ENCODE results near the gene SPATA6. TPM values are rescaled to one million over a fixed set of nuclear protein-coding genes. Genes with fewer than 3 reads are reported as not detected.

SPATA6 gene
- total and polyA plus RNA-seq, 2 donors (not counting 3 experiments of a cell fraction or from before 2014, with no cell fraction given) = 0.79 to 4.9 TPM

DNA sequence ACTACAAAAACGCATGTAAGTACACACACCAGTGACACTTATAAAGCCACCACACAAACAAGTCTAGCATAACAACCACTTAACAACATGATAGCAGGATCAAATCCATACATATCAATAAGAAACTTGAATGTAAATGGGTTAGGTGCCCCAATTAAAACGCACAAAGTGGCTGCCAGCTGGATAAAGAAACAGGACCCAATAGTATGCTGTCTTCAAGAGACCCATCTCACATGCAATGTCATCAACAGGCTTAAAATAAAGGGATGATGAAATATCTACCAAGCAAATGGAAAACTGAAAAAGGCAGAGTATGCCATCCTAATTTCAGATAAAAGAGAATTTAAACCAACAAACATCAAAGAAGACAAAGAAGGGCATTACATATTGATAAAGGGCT lies 139.9 kb downstream of the SPATA6 start:
- Histone ChIP-seq H3K9me1 (replicated peaks; ENCODE audit: control insufficient read depth, extremely low read depth, insufficient read depth, low read length) (no peaks in the 10 kb centered on the region), H3K36me3 (ENCODE audit: control insufficient read depth in 2 of 2, extremely low read depth in 1 of 2, insufficient read depth in 2 of 2, low read length in 2 of 2) (no peaks in the 10 kb centered on the region), H4K20me1 (replicated peaks; ENCODE audit: control insufficient read depth, extremely low read depth, insufficient read depth, low read length) (no peaks in the 10 kb centered on the region), H3K9ac (replicated peaks; ENCODE audit: extremely low read depth, insufficient read depth, low read length) (no peak overlapping the region), H3K4me1 (ENCODE audit: control insufficient read depth, extremely low read depth, insufficient read depth, low read length) (no peaks in the 10 kb centered on the region), H3K79me2 (ENCODE audit: control insufficient read depth, insufficient read depth, low read length) (no peaks in the 10 kb centered on the region), H3K27ac (ENCODE audit: insufficient read depth, low read depth, low read length) (no peak overlapping the region), H3K4me3 (replicated peaks in 1 of 3; ENCODE audit: insufficient read depth in 1 of 3, low read depth in 1 of 3, low read length in 3 of 3) (no peak overlapping the region), H3K9me3 (replicated peaks; ENCODE audit: control insufficient read depth, insufficient read depth, low read length) (no peaks in the 10 kb centered on the region), H3K27me3 (ENCODE audit: control insufficient read depth in 2 of 2, insufficient read depth in 2 of 2, low read length in 2 of 2) (no peaks in the 10 kb centered on the region), H2AFZ (ENCODE audit: low read depth, low read length) (no peak overlapping the region), H3K4me2 (ENCODE audit: insufficient read depth, low read length) (no peak overlapping the region)
- no peak for FAIRE-seq
- dilution Hi-C loops (cut with MboI; ENCODE audit: extremely low pct_ligation_motif_present, low sequenced_read_pairs) (no loop called here), intact Hi-C loops (cut with micrococcal nuclease) (no loop called here)
- POLR2A ChIA-PET = no interaction called here
- no peak for TF ChIP-seq CTCF (IDR thresholded peaks at IDR 0.05; ENCODE audit: extremely low read depth in 1 of 2, insufficient read depth in 1 of 2, low read depth in 1 of 2, low read length in 2 of 2)
- TF ChIP-seq GATA2 (IDR thresholded peaks at IDR 0.05; ENCODE audit: insufficient read depth, insufficient read length, low read depth, low read length) = no peak
- no peak for TF ChIP-seq JUN (IDR thresholded peaks at IDR 0.05; ENCODE audit: borderline replicate concordance, insufficient read depth, insufficient read length, low read depth)
- no peak for TF ChIP-seq MAX (IDR thresholded peaks at IDR 0.05; ENCODE audit: insufficient read depth, insufficient read length)
- TF ChIP-seq MYC (IDR thresholded peaks at IDR 0.05; ENCODE audit: low read depth, low read length) = no peak
- TF ChIP-seq POLR2A (IDR thresholded peaks at IDR 0.05; ENCODE audit: low read depth, low read length) = no peak
- CTCF ChIA-PET = no interaction called here
- BruUV-seq (replicated peaks) = no TSS peak
- no peak for DNase-seq (ENCODE audit: low read depth, low spot score)

DNA sequence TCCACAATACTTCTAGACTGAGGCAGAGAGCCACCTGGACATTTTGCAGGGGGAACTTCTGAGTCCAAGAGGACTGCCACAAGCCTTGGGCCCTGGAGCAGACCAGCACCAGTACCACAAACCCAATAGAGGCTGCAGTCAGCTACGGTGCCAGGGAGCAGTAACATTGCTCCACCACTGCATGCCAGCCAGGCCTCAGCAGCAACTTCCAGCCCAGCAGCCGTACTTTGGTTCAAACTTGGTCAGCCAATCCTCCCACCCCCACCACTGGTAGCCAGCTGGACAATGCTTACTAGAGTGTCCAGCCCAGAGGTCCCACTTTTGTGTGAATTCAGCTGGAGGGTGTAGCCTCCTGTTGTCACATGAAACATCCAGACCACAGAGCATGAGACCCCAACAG lies 142.1 kb downstream of the SPATA6 start:
- no peak for DNase-seq (ENCODE audit: low read depth, low spot score)
- H3K9me3 ChIP-seq (replicated peaks; ENCODE audit: control insufficient read depth, insufficient read depth, low read length) = no peaks in the 10 kb centered on the region
- BruUV-seq (replicated peaks) = no TSS peak
- POLR2A ChIA-PET = no interaction called here
- H3K27ac ChIP-seq (ENCODE audit: insufficient read depth, low read depth, low read length) = no peak overlapping the region
- H2AFZ ChIP-seq (ENCODE audit: low read depth, low read length) = no peak overlapping the region
- intact Hi-C loops (cut with micrococcal nuclease) (no loop called here), dilution Hi-C loops (cut with MboI; ENCODE audit: extremely low pct_ligation_motif_present, low sequenced_read_pairs) (no loop called here)
- H3K4me3 ChIP-seq (replicated peaks in 1 of 3; ENCODE audit: insufficient read depth in 1 of 3, low read depth in 1 of 3, low read length in 3 of 3) = no peak overlapping the region
- H4K20me1 ChIP-seq (replicated peaks; ENCODE audit: control insufficient read depth, extremely low read depth, insufficient read depth, low read length) = no peaks in the 10 kb centered on the region
- no peaks in the 10 kb centered on the region for H3K4me1 ChIP-seq (ENCODE audit: control insufficient read depth, extremely low read depth, insufficient read depth, low read length)
- CTCF ChIA-PET = no interaction called here
- no peak overlapping the region for H3K4me2 ChIP-seq (ENCODE audit: insufficient read depth, low read length)
- H3K27me3 ChIP-seq (ENCODE audit: control insufficient read depth in 2 of 2, insufficient read depth in 2 of 2, low read length in 2 of 2) = no peaks in the 10 kb centered on the region
- no peaks in the 10 kb centered on the region for H3K9me1 ChIP-seq (replicated peaks; ENCODE audit: control insufficient read depth, extremely low read depth, insufficient read depth, low read length)
- TF ChIP-seq JUN (IDR thresholded peaks at IDR 0.05; ENCODE audit: borderline replicate concordance, insufficient read depth, insufficient read length, low read depth) (no peak), GATA2 (IDR thresholded peaks at IDR 0.05; ENCODE audit: insufficient read depth, insufficient read length, low read depth, low read length) (no peak), EZH2 (IDR thresholded peaks at IDR 0.05; ENCODE audit: borderline replicate concordance, low read depth, low read length, severe bottlenecking) (no peak), POLR2A (IDR thresholded peaks at IDR 0.05; ENCODE audit: low read depth, low read length) (no peak), POLR2AphosphoS5 (IDR thresholded peaks at IDR 0.05; ENCODE audit: insufficient read depth, low read depth, low read length) (no peak), CTCF (IDR thresholded peaks at IDR 0.05; ENCODE audit: extremely low read depth in 1 of 2, insufficient read depth in 1 of 2, low read depth in 1 of 2, low read length in 2 of 2) (no peak)
- no peaks in the 10 kb centered on the region for H3K79me2 ChIP-seq (ENCODE audit: control insufficient read depth, insufficient read depth, low read length)
- FAIRE-seq = no peak
- H3K9ac ChIP-seq (replicated peaks; ENCODE audit: extremely low read depth, insufficient read depth, low read length) = no peak overlapping the region
- no peaks in the 10 kb centered on the region for H3K36me3 ChIP-seq (ENCODE audit: control insufficient read depth in 2 of 2, extremely low read depth in 1 of 2, insufficient read depth in 2 of 2, low read length in 2 of 2)
